ENCODE data around the gene ABCC5.

Gene ABCC5

GRCh38 chr3:183931881-183932280 lies 85.8 kb downstream of the ABCC5 start:
- no peak for DNase-seq (ENCODE audit: extremely low read depth, low read depth)
- TF ChIP-seq, protein P1, sequence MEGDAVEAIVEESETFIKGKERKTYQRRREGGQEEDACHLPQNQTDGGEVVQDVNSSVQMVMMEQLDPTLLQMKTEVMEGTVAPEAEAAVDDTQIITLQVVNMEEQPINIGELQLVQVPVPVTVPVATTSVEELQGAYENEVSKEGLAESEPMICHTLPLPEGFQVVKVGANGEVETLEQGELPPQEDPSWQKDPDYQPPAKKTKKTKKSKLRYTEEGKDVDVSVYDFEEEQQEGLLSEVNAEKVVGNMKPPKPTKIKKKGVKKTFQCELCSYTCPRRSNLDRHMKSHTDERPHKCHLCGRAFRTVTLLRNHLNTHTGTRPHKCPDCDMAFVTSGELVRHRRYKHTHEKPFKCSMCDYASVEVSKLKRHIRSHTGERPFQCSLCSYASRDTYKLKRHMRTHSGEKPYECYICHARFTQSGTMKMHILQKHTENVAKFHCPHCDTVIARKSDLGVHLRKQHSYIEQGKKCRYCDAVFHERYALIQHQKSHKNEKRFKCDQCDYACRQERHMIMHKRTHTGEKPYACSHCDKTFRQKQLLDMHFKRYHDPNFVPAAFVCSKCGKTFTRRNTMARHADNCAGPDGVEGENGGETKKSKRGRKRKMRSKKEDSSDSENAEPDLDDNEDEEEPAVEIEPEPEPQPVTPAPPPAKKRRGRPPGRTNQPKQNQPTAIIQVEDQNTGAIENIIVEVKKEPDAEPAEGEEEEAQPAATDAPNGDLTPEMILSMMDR (IDR thresholded peaks at IDR 0.05; ENCODE audit: low read depth, low read length): no peak

DNA sequence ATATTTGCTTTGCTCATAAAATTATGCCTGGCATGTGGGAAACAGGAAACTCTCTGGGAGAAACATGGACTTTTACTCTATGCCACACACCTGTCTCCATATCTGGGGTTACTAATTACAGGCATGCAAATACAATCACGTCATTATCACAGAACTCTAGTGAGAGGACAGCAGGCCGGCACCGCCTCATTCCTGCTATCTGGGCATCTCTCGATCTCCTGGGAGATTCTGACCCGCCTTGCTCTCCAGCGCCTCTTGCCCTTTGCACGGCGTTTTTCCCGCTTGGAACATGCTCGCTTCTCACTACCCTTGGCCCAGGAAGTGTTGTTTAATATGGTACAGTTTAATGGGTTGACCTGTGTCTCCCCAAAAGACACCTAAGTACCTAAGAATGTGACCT lies 87.6 kb downstream of the ABCC5 start:
- no peak for DNase-seq (ENCODE audit: extremely low read depth, low read depth)
- TF ChIP-seq, protein P1 (IDR thresholded peaks at IDR 0.05; ENCODE audit: low read depth, low read length): no peak

GRCh38 chr3:183927059-183927458 lies 90.6 kb downstream of the ABCC5 start:
- no peak for DNase-seq (ENCODE audit: extremely low read depth, low read depth)
- TF ChIP-seq, protein P1 (IDR thresholded peaks at IDR 0.05; ENCODE audit: low read depth, low read length): no peak

DNA sequence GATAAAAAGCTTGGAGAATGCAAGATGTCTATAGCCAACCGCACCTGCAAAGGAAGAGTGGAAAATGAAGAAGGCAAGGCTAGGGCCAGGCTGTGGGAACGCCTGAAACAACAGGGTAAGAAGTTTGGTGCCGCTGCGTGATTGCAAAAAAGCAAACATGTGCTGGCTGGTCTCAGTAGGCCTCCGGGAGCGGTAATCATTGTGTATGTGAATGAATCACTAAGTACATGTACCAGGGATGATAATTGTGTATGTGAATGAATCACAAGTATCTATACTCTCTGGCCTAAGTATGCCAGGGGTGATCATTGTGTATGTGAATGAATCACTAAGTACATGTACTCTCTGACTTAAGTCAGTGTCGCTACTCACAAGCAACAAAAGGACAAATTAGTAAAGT lies 92.7 kb downstream of the ABCC5 start:
- TF ChIP-seq, protein P1 (IDR thresholded peaks at IDR 0.05; ENCODE audit: low read depth, low read length): no peak
- DNase-seq (ENCODE audit: extremely low read depth, low read depth): no peak

DNA sequence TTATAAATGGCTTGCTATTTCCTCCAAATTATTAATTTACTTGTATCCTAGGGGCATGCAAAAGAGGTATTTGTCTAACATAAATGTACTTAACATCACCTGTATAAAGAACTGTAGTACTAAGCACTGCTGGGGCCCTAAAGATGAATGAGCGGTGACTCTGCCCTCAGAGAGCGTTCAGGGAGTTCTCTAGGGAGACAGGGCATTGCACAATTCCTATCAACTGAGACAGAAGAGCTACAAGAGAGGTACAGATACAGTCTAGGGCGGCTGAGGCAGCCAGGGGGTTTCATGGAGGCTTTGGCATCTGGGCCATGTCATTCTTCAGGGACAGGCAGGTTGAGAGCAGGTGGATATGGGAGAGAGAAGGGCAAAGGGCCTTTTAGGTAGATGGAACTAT lies 93.1 kb downstream of the ABCC5 start:
- TF ChIP-seq, protein P1 (IDR thresholded peaks at IDR 0.05; ENCODE audit: low read depth, low read length): no peak
- no peak for DNase-seq (ENCODE audit: extremely low read depth, low read depth)

- TF ChIP-seq, protein P1 (IDR thresholded peaks at IDR 0.05; ENCODE audit: low read depth, low read length): no peak
- no peak for DNase-seq (ENCODE audit: extremely low read depth, low read depth)
Observed at GRCh38 chr3:183922421-183922820, 95.3 kb downstream of the ABCC5 start.

DNA sequence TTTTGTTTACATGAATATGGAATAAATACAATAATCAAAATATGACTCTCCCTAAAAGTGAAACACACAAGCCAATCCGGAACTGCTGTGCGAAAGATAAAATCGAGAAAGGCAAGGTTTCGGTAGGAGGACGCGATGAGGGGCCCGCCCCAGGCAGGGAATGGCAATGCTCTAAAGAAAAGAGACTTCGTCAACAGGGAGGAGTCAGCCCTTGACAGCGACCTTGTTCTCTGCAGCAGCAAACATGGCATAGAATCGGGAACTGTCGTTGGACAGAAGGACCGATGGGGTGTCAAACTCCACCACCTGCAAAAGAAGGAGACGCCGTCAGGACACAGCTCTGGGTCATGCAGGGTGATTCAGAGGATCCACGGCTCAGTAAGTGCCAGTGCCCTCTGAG lies 96.6 kb downstream of the ABCC5 start:
- DNase-seq (ENCODE audit: extremely low read depth, low read depth): no peak
- TF ChIP-seq, protein P1 (IDR thresholded peaks at IDR 0.05; ENCODE audit: low read depth, low read length): no peak

Data from AG09319 (cell line).